Stimulated activated CD4-positive, alpha-beta T cell treated with anti-CD3 and anti-CD28 coated beads, Interleukin-15, amount 100 ng/mL, for 24 hours (primary cell): Measurements from ENCODE around the gene KCTD19.

Source experiments
- DNase-seq: peaks from one replicate; pipeline ENCODE4 v3.0.0-alpha.2; 2020

The KCTD19 gene

DNA sequence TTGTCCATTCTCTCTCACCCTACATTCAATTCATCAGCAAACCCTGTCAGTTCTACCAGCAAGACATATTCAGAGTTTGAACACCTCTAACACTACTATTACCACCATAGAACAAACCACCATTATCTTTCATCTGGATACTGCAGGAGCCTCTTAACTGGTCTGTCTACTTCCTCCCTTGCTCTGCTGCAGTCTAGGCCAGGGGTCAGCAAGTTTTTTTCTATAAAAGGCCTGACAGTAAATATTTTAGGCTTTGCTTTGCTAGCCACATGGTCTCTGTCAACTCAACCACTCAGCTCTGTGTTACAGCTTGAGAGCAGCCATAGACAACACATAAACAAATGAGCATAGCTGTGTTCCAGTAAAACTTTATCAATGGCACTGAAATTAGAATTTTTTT lies 13.8 kb downstream of the KCTD19 start:
- no peak for DNase-seq

DNA sequence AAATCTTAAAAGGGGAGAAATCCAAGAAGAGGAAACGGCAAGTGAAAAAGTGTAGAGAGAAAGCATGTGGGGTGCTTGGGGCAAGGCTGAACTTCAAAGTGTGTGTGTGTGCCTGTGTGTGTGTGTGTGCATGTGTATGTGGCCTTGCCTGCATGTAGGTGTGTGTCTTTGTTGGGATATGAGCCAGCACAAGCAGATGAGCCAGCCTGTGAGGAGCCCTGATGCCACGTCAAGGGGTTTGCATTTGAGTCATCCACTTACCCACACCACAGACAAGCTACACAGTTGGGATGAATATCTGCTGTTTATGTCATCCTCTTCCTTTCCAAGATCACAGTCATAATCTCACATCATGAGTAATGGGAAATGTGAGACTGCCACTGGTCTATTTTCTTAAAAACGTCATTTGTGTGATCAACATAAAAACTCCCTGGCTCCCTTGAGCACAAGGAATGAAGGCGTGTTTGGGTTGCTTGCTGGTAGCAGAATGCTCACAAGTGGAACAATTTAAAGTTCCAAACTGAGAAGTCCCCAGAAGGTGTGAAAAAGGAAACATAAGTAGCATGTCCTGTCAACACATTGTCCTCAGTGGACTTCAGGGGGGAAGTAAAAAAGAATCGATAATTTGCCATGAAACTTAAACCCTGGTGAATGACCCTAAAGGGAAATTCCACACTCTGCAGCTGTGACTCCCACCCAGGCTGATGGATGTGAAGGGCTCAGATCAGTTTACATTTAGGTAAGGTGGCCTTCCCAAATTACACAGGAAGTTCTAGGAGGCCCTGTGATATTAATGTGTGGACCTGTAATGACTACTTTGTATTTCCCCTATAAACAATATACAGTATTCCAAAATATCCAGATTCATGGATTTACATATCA lies 14.7 kb downstream of the KCTD19 start:
- DNase-seq: peak; percentile 92

DNA sequence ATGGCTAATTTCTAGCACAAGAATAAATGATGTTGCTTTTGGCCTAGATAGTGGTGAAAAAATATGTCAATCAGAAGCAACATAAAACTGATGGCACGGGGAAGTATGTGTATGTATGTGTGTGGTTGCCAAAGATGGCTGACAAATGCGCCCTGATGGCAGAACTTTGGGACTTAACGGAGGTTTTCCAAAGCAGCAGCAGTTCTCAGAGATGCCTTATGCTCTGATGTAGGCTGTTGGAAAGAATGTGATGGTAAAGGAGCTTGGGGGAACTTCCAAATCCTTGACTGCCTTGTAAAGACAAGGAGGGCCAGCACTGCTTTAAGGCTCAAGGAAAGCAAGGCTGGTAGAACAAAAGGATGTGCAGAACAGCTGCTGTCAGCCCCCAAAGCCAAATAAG lies 16.0 kb downstream of the KCTD19 start:
- DNase-seq: no peak

DNA sequence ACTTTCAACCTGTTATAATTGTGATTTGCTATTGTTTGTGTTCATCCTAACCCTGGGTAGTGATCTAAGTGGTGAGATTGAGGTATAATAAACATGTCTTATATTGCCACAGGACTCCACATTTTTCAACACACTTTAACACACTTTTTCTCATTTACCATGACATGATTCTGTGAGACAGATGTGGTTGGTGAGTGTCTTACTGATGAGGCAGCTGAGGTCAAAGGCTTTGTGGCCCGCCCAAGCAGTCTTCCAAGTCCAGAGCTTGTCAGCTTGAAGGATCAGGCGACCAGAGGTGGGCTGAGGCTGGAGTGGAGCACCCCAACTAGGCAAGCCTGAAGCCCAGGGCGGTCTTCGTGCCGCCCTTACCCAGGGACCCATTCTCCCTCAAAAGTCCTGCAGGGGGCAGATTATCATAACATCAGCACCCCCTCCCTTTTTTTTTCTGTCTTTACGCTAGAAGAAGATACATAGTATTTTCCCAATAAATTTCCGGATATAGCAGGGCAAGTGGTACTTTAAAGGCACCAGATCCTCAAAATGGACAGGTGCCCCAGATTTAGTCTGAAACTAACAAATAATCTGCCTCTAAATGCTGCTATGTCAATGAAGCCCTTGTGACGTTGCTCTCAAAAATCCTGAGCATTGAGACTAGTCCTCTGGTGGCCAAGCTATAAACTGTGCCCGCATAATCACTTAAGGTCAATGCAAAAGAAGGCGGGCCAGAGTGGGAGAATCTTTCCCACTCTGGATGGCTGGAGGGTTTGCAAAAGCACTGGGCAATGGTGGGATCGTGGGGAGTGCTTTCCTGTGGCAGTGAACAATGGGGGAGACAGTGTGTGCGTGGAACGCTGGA lies 21.1 kb downstream of the KCTD19 start:
- DNase-seq: no peak

DNA sequence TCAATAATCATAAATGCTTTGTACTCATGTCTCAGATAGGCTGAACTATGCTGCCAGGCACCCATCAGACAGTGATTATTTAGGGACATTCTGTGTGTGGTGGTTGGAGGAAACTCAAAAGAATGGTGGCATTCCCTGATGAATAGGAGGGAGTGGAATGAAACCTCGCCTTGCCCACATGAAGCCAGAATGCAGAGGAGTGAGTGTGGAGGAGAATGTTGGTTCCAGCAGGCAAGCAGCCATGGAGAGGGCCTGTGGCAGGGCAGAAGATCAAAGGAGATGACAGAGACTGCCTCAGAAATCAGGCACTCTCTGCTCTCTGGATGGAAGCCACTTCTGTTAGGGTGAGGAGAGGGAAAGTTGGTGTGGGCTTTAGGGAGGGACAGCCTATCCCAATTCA lies 22.5 kb downstream of the KCTD19 start:
- no peak for DNase-seq

DNA sequence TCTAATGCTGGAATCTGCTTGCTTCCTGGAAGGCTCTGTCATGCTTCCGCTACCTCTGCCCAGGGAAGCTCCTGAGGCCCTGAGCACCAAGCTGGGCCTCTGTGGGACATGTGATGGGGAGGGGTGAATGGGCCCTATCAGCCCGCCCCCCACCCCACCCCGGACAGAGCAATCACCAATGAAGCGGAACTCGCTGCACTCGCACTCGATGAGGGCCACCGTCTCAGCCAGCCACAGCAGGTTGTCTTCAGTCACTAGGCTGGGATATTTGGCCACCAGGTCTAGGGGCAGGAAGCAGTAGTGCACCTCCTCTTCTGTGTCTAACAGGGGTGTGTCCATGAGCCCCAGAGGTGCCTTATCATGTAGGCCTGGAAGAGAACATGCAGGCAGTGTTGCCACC lies 23.6 kb downstream of the KCTD19 start:
- DNase-seq: no peak

DNA sequence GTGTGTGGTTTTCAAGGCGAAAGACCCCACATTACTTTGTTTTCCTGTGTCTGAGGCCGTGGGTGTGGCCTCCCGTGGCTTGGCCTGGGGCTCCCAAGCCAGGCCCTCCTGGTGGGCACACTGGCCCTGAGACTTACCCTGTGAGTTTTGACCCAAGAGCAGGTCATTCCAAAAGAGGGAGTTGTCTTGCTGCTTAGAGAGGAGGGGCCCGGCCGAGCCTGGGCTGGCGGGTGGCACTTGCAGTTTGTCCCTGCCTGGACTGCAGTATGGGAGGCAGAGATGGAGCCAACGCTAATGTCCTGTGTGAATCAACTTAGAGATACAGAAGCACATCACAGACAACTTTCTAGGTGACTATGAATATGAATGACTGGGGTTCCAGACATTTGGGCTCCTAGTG lies 24.5 kb downstream of the KCTD19 start:
- DNase-seq: no peak

DNA sequence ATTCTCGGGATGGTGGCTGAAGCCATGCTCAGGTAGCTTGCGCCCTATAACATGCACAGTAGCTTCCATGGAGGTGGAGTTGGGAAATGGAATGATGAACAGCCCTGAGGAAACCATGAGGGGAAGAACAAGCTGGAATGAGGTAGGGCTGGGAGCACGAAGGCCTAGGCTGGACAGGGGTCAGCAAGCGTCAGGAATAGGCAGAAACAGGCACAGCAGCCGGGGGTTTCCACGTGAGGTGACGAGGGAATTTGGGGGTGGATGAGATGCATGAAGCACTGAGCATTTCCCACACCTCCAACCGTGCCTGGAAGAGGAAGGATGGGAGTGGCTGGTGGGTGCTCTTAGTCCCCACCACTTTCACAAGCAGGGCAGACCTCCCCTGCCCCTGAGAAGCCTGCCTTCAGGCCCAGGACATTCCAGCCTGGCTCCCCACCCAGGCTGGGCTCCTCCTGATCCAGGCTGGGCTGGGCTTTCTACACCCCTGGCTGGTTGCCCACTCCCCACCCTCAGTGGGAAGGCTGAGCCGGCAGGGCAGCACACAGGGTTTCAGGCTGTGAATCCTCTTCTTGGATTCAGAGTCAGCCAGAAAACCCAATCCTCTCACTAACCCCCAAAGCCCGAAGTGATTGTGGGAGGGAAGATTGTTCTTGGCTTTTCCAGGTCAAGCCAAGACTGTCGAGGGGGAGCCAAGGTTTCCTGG lies 25.3 kb downstream of the KCTD19 start:
- no peak for DNase-seq

DNA sequence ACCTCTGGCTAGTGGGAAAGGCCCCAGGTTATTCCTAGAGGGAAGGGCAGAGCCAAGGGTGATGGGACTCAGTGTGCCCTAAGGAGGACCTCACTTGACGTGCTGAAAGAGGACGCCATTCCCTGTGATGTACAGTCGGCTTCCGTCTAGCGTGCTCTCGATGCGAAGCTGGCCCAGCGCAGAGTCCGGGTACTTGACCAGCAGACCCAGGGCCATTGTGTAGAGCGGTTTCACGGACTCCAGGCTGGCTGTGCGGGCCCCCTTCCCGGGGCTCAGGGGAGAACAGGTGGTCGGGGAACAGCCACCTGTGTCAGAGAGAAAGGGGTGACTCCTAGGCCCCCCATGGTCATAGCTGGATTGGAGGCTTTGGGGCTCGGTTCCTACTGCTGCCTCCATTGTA lies 27.3 kb downstream of the KCTD19 start:
- DNase-seq: no peak

DNA sequence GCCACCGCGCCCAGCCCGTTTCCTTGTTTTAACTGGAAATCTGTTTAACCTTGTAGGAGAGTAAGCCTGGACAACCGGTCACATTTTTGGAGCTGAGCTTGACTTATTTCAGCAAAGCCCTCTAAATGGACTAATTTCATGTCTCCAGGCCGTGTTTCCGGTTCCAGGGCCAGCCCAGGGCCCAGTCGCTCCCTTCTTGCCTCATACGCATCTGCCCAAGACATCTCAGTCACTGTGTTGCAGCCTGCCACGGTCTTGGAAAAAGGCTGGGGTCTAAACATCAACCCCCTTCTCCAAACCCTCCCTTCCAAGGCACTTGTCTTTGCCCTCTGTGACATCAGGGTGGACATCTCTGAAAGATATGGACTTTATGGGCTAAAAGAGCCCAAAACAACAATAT lies 28.3 kb downstream of the KCTD19 start:
- no peak for DNase-seq

DNA sequence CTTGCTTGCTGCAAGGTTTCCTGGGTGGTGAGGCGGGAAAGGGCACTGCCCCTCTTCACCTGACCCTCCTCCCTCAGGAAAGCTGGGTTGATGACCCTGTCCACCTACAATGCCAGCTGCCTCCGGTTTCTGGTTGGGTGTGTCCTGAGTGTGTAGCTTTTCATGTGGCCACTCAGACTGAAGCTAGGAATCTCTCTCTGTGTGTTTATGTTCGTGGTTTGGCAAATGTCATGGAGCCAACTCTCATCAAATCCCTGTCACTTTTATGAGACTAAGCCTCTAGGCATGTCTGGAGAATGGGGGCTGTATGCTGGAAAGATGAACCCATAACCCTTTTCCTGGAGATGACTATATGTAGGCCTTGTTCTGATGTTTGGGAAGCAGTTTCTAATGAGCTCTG lies 30.1 kb downstream of the KCTD19 start:
- no peak for DNase-seq

DNA sequence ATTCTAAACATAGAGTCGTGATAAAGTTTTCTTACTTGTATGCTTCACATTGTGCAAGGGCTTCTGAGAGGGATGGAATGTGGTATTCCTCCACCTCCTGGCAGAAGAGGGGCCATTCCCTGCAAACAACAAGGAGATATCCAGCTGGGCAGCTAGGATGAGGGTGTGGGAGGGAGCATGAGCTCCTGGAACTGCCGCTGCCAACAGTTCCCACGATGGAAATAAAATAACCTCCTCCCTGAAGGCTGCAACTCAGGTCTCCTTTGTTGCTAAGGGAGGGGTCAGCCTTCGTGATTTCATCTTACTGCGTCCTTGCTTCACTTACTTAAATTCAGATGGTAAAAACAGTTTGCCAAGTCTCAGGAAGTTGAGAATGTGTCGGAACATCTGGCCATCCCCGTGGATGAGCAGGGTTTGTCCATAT lies 31.6 kb downstream of the KCTD19 start:
- no peak for DNase-seq

DNA sequence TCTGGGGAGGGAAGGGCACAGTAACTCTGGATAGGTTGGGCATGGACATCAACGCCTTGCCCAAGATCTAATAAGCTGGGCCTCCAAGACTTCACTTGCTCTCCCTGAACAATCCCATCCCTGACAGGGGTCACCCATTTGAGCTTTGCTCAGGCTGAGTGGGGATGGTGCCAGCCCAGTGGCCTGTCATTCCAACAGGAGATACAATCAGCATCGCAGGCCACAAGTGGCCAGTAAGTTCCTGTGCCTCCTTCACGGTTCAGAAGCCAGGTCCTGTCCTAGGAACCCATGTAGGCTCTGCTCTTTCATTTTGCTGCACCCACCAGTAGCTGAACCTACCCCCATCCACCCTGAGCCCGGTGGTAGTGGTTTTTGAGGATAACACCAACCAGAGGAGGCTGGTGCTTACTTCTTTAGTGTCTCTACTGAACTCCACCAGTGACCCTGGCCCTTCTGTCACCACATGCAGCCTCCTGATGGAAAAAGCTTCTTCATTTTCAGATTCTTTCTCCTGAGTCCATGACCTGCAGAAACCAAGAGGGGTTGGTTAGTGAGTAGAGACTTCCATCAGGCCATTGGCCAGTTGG lies 32.3 kb downstream of the KCTD19 start:
- DNase-seq: no peak

DNA sequence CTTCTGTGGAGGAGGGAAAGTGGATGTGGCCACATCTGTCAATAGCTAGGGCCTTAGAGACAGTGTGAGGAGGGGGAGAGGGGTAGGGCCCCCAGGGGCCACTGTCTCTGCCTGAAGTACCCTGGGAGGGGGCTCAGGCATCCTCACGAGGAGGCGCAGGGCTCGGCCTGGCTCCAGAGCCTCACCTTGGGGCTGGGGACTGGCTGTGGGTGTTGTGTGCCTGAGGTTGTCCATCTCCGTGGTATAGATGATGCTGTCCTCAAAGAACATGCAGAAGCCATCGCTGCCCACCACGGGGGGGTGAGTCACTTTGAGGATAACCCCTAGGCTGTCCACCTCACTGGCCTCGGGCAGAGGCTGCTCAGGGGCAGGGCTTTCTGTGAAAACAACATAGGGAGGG lies 35.1 kb downstream of the KCTD19 start:
- no peak for DNase-seq

DNA sequence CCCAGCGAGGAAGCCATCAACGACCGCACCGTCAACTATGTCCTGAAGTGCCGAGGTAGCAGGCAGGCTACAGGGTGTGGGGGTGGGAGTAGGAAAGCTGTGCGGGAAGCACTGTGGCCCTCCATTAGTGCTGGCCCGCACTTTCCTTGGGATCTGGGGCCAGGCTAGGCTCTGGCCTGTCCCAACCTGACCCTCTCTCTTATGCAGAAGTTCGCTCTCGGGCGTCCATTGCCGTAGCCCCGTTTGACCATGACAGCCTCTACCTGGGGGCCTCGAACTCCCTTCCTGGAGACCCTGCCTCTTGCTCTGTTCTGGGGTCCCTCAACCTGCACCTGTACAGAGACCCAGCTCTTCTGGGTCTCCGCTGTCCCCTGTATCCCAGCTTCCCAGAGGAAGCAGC lies 38.6 kb downstream of the KCTD19 start:
- DNase-seq: no peak

DNA sequence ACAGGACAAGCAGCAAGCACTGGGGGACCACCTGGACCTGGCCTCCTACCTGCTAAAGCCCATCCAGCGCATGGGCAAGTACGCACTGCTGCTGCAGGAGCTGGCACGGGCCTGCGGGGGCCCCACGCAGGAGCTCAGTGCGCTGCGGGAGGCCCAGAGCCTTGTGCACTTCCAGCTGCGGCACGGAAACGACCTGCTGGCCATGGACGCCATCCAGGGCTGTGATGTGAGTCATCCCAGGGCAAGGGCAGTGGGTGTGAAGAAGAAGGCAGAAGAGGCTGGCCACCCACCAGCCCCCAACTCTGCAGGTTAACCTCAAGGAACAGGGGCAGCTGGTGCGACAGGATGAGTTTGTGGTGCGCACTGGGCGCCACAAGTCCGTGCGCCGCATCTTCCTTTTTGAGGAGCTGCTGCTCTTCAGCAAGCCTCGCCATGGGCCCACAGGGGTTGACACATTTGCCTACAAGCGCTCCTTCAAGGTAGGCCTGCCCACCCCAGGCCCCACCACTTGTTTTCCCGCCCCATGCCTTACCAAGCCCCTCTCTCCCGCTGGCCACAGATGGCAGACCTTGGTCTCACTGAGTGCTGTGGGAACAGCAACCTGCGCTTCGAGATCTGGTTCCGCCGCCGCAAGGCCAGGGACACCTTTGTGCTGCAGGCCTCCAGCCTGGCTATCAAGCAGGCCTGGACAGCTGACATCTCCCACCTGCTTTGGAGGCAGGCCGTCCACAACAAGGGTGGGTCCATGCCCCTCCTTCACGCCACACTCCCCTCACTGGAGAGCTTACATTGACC lies 39.9 kb downstream of the KCTD19 start:
- no peak for DNase-seq

DNA sequence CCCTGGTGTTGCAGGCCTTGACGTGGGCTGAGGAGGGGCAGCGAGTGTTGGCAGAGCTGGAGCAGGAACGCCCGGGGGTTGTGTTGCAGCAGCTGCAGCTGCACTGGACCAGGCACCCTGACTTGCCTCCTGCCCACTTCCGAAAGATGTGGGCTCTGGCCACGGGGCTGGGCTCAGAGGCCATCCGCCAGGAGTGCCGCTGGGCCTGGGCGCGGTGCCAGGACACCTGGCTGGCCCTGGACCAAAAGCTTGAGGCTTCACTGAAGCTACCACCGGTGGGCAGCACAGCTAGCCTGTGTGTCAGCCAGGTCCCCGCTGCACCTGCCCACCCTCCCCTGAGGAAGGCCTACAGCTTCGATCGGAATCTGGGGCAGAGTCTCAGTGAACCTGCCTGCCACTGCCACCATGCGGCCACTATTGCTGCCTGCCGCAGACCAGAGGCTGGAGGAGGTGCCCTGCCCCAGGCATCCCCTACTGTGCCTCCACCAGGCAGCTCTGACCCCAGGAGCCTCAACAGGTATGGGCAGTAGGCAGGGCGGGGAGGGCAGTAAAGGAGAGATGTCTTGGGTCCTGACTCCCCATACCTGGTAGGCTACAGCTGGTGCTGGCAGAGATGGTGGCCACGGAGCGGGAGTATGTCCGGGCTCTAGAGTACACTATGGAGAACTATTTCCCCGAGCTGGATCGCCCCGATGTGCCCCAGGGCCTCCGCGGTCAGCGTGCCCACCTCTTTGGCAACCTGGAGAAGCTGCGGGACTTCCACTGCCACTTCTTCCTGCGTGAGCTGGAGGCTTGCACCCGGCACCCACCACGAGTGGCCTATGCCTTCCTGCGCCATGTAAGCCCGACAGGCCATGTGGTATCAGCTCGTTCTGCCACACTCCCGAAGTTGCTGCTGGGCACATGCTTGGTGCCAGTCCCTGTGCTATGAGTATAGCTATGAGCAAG lies 41.6 kb downstream of the KCTD19 start:
- DNase-seq: no peak

DNA sequence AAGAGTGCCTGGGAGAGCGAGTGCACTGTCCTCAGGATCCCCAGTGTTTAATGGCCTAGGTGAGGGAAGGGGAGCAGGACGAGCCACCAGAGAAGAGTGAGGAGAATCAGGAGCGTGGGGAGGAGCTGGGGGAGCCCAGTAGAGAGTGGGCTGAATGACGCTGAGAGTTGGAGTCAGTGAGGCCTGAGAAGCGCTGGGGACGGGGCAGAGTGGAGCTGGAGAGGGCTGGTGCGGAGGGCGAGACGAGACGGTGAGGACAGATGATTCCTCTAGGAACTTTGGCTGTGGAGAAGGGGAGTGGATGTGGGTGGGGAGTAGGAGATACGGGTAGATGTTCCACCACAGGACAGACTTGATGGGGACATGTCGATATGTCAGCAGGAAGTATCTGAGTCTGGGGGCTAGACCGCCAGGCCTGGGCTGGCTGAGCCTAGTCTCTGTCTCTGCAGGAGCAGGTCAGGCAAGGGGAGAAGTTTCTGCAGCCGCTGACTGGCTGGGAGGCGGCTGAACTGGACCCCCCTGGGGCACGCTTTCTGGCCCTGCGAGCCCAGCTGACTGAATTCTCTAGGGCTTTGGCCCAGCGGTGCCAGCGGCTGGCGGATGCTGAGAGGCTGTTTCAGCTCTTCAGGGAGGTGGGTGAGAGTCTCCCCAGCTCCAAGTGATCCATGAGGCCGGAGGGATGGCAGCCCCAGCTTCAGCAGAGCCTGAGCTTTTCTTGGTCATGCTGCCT lies 42.5 kb downstream of the KCTD19 start:
- DNase-seq: no peak

DNA sequence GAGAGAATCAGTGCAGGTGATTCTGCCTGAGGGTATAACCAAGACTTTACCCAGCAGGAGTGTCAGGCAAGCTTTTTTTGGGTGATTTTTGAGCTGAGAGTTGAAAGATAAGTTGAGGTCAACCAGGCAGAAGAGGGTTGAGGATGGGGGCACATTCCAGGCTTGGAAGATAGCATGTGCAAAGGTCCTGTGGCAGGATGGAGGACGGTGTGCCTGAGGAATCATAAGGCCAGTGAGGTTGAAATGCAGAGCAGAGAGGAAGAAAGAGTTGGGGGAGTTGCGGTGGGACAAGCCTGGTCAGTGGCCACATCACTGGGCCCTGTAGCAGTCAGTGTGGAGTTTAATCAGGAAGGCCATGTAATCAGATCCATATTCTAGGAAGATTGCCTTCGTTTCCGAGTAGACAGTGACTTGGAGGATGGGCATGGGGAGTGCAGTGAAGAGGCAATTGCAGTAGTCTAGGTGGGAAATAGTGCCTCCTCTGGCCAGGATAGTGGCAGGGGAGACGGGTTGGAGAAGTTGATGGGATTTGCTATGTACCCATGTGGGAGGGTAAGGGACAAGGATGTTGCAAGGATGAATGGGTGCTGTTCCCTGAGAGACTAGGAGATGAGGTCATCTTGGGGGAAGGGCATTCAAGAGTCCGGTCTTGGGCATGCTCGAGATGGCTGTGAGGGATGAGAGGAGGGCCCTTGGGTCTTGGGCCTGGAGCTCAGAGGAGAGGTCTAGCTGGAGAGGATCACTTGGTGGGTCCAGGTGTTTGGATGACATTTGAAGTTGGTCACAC lies 43.3 kb downstream of the KCTD19 start:
- DNase-seq: no peak

DNA sequence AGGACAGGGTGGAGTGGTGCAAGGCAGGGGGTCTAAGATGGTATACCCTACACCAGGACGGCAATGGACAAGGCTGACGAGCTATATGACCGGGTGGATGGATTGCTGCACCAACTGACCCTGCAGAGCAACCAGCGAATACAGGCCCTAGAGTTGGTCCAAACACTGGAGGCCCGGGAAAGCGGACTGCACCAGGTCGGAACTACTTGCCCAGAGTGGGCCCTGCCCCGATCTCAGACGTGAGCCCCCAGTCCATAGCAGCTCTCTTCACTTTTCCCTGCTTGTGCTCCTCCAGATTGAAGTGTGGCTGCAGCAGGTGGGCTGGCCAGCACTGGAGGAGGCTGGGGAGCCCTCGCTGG lies 44.1 kb downstream of the KCTD19 start:
- DNase-seq: no peak
